OCI-LY3 (cell line): ENCODE measurements around the gene SCAF11.

Source experiments
- CTCF ChIP-seq: fragments of 200-600, 300-600 bp; sonication (generic); IDR thresholded peaks from 2 replicates; pipeline ENCODE4 v1.5.1; 2014; ENCODE audit warnings: antibody characterized with exemption, low read length, low read depth
- EZH2phosphoT487 ChIP-seq: fragments of 200-600 bp; shearing (Covaris generic); IDR thresholded peaks from 2 replicates; pipeline ENCODE4 v1.6.1; 2018; ENCODE audit warnings: antibody characterized with exemption, mixed run types, low read depth

GRCh38 chr12:45907955-45908354 lies 82.4 kb downstream of the SCAF11 start:
- TF ChIP-seq CTCF (no peak), EZH2phosphoT487 (no peak)
